K562 (cell line): Measurements from ENCODE around the gene CEBPA. TPM values are rescaled to one million over a fixed set of nuclear protein-coding genes. Genes with fewer than 3 reads are reported as not detected.

Experiments used
- ATAC-seq: fragments of 200-7000 bp; cut with Tn5 transposase; 3 replicates; pipeline ENCODE4 v1.9.1; 2020; ENCODE audit warnings: moderate library complexity
- BruUV-seq: library from RNA; stranded (reverse); fragments of 400-500 nt; replicated peaks from 2 replicates; lab custom pipeline; 2021; lab: Mats Ljungman, UMichigan
- CTCF ChIA-PET: fragments of 300-600 bp; formaldehyde crosslinking; extraction: SDS; loops from one replicate; lab custom pipeline; 2021; ENCODE audit warnings: low intra/inter-chr PET ratio; lab: Yijun Ruan, JAX
- POLR2A ChIA-PET: fragments of 300-600, 350-650 bp; sonication (Branson Sonifier 250); formaldehyde crosslinking; extraction: SDS; loops from one replicate; lab custom pipeline; 2021; ENCODE audit warnings: antibody characterized with exemption, inconsistent platforms; lab: Yijun Ruan, JAX
- DNase-seq, 4 experiments: peaks; one replicate each; pipeline versions ENCODE4 v3.0.0 to v3.0.0-alpha.2; 2011 to 2018; ENCODE audit warnings: low spot score in 3 of 4, mixed read lengths in 3 of 4; ENCODE audit errors: extremely low read depth in 1 of 4
- FAIRE-seq: peaks from 2 replicates; lab custom pipeline; 2011; peaks lifted over from hg19 to GRCh38; lab: Jason Lieb, UNC
- H2AFZ ChIP-seq: 2 replicates; pipeline ENCODE4 v1.6.0; 2011; ENCODE audit warnings: low read depth, low read length, control low read depth, inconsistent platforms
- H3K27ac ChIP-seq: fragments of 200-600 bp; 3 replicates; pipeline ENCODE4 v1.8.0; 2011; ENCODE audit warnings: low read depth, mild to moderate bottlenecking, control low read depth, inconsistent platforms, low read length, moderate library complexity, mixed read lengths; ENCODE audit errors: extremely low read depth
- H3K27me3 ChIP-seq, 2 experiments: fragments of 300-600 bp in 1 of 2; 2 replicates in 1 of 2; 3 replicates in 1 of 2; pipeline versions ENCODE4 v1.6.0 to v1.8.0; 2011; ENCODE audit warnings: inconsistent platforms in 2 of 2, low read length in 2 of 2, mild to moderate bottlenecking in 1 of 2, mixed read lengths in 1 of 2, moderate library complexity in 1 of 2; ENCODE audit not compliant: control insufficient read depth in 2 of 2, insufficient read depth in 2 of 2
- H3K36me3 ChIP-seq: fragments of 300-600 bp; 3 replicates; pipeline ENCODE4 v1.8.0; 2011; ENCODE audit warnings: mild to moderate bottlenecking, low read length, inconsistent platforms; ENCODE audit not compliant: control insufficient read depth, insufficient read depth
- H3K4me1 ChIP-seq, 2 experiments: fragments of 200-600 bp in 1 of 2; replicated peaks in 1 of 2; 2 replicates in 1 of 2; 3 replicates in 1 of 2; pipeline versions ENCODE4 v1.5.1 to v1.8.0; 2011; ENCODE audit warnings: inconsistent platforms in 2 of 2, low read length in 2 of 2, mild to moderate bottlenecking in 1 of 2, mixed read lengths in 1 of 2, moderate library complexity in 1 of 2; ENCODE audit not compliant: control insufficient read depth in 2 of 2, insufficient read depth in 2 of 2
- H3K4me2 ChIP-seq: 2 replicates; pipeline ENCODE4 v1.6.1; 2011; ENCODE audit warnings: low read length, control low read depth, inconsistent platforms, mixed read lengths; ENCODE audit not compliant: insufficient read depth
- H3K4me3 ChIP-seq: fragments of 200-600 bp; sonication (generic), shearing (Covaris generic); 2 replicates; pipeline ENCODE4 v1.5.1; 2016; ENCODE audit warnings: control low read depth, inconsistent platforms
- H3K79me2 ChIP-seq: fragments of 200-600 bp; 3 replicates; pipeline ENCODE4 v1.8.0; 2011; ENCODE audit warnings: low read length, inconsistent platforms; ENCODE audit not compliant: control insufficient read depth, insufficient read depth
- H3K9ac ChIP-seq, 2 experiments: 2 replicates each; pipeline versions ENCODE4 v1.6.0 to v1.6.1; 2011; ENCODE audit warnings: low read depth in 2 of 2, low read length in 2 of 2, control low read depth in 1 of 2, inconsistent platforms in 1 of 2, mild to moderate bottlenecking in 1 of 2, mixed read lengths in 1 of 2; ENCODE audit not compliant: insufficient read depth in 1 of 2
- H3K9me1 ChIP-seq: one replicate; pipeline ENCODE4 v1.6.0; 2011; ENCODE audit warnings: inconsistent platforms, mild to moderate bottlenecking, low read length, moderate library complexity; ENCODE audit not compliant: control insufficient read depth, insufficient read depth
- H3K9me3 ChIP-seq: replicated peaks from 2 replicates; pipeline ENCODE4 v1.5.1; 2011; ENCODE audit warnings: low read depth, low read length, inconsistent platforms; ENCODE audit not compliant: control insufficient read depth, insufficient read depth
- H4K20me1 ChIP-seq: replicated peaks from 2 replicates; pipeline ENCODE4 v1.6.1; 2011; ENCODE audit warnings: low read length, inconsistent platforms, mixed read lengths; ENCODE audit not compliant: control insufficient read depth, insufficient read depth
- KDM4B ChIP-seq, 2 experiments: fragments of 450-650 bp in 1 of 2; sonication (generic) in 1 of 2; IDR thresholded peaks; 2 replicates each; pipeline ENCODE4 v1.6.1; 2016 to 2017; ENCODE audit warnings: borderline replicate concordance in 2 of 2, antibody characterized with exemption in 1 of 2, low read depth in 1 of 2, mild to moderate bottlenecking in 1 of 2
- SRSF1 ChIP-seq: fragments of 200-400 bp; formaldehyde crosslinking; IDR thresholded peaks from 2 replicates; pipeline ENCODE4 v1.6.1; 2017; ENCODE audit warnings: mild to moderate bottlenecking, low read depth, low read length, moderate library complexity
- ZNF57 ChIP-seq: fragments of 450-650 bp; formaldehyde crosslinking; IDR thresholded peaks from 2 replicates; pipeline ENCODE4 v1.4.0; 2020; ENCODE audit warnings: mild to moderate bottlenecking, moderate library complexity
- WGBS: fragments of 100-300 bp; shearing (Covaris generic); methylation state at CpG from one replicate; pipeline ENCODE4 v1.1.6; 2016; ENCODE audit warnings: low coverage, mixed read lengths; ENCODE audit not compliant: insufficient coverage; ENCODE audit errors: missing lambda C conversion rate; 5-methylcytosine and 5-hydroxymethylcytosine counted together
- in situ Hi-C: fragments of 300-500 bp; cut with MboI; formaldehyde crosslinking; loops from 4 replicates; pipeline ENCODE4 v1.15.0; 2018; ENCODE audit warnings: inconsistent platforms, mixed read lengths
- intact Hi-C: fragments of 100-400 bp; cut with micrococcal nuclease; formaldehyde crosslinking; loops from 2 replicates; pipeline ENCODE4 v1.14.2; 2022
- polyA plus RNA-seq, 8 experiments: library from polyadenylated mRNA; depleted of rRNA in 4 of 8; stranded (reverse) in 5 of 8; unstranded in 3 of 8; fragments of >200 nt; fragmentation: Nextera tagmentation in 2 of 8; fragmentation: Illumina TruSeq in 1 of 8; extraction: Ambion mirVana in 2 of 8; extraction: Trizol in 1 of 8; gene quantifications; 2 replicates each; pipeline versions ENCODE4 v1.2.1 to v1.2.3, GENCODE V29; 2011 to 2014; ENCODE audit warnings: inconsistent platforms in 1 of 8, missing spikeins in 1 of 8
- total RNA-seq, 7 experiments: library from RNA; depleted of rRNA in 6 of 7; stranded (reverse); fragments of >200 nt in 6 of 7; fragmentation: Illumina TruSeq in 2 of 7; extraction: Trizol in 2 of 7; gene quantifications; 2 replicates each; pipeline versions ENCODE4 v1.2.1 to v1.2.3, GENCODE V29; 2011 to 2021; ENCODE audit warnings: low replicate concordance in 1 of 7
- TF ChIP-seq, protein P1 (sequence below): fragments of 250-450 bp; sonication (Bioruptor Pico); IDR thresholded peaks from 2 replicates; pipeline ENCODE4 v1.4.0; 2020; ENCODE audit warnings: mild to moderate bottlenecking

The CEBPA gene
- total and polyA plus RNA-seq, 9 of the 15 experiments (the other 6 are each of a cell fraction or from before 2014, with no cell fraction given), result 0.03 to 0.59 (median 0.15) TPM; not detected in 2

DNA sequence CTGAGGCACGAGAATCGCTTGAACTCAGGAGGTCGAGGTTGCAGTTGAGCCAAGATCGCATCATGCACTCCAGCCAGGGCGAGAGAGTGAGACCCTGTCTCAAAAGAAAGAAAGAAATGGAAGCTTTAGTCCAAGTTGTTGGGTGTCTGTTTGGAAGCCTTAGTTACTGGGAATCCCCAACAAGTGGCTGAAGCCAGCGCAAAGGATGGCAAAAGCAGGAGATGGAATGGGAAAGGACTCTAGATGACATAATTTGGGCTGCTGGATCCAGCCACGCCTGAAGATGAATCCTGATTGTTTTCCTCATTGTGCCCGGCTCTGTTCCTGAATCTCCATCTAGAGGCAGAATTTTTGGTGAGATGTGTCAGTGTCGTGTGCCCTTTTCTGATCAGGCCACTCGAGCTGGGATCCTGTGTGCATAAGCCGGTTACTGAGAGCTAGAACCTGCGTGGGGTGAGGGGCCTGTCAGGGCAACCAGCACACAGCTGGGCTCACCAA is 18.1 kb downstream of the CEBPA start:
- DNase-seq (no peak), FAIRE-seq (no peak)
- H3K9ac ChIP-seq, result no peak overlapping the region
- BruUV-seq, result no TSS peak
- TF ChIP-seq ZNF57 (CRISPR knock-in tag) (no peak), SRSF1 (no peak), KDM4B (IDR thresholded peaks at IDR 0.05; ENCODE audit: borderline replicate concordance in 2 of 2, low read depth in 1 of 2) (no peak)
- TF ChIP-seq, protein P1, sequence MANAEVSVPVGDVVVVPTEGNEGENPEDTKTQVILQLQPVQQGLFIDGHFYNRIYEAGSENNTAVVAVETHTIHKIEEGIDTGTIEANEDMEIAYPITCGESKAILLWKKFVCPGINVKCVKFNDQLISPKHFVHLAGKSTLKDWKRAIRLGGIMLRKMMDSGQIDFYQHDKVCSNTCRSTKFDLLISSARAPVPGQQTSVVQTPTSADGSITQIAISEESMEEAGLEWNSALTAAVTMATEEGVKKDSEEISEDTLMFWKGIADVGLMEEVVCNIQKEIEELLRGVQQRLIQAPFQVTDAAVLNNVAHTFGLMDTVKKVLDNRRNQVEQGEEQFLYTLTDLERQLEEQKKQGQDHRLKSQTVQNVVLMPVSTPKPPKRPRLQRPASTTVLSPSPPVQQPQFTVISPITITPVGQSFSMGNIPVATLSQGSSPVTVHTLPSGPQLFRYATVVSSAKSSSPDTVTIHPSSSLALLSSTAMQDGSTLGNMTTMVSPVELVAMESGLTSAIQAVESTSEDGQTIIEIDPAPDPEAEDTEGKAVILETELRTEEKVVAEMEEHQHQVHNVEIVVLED (CRISPR knock-in tag), result no peak
- TF ChIP-seq, all 486 proteins: peak for 0
- Histone ChIP-seq H3K4me2 (no peak overlapping the region), H4K20me1 (no peaks in the 10 kb centered on the region), H3K27me3 (peaks cover 25 to 56% of the 10 kb centered on the region in 2 experiments; a peak in 4 of 5 replicates), H3K4me1 (peaks cover 3 to 26% of the 10 kb centered on the region in 2 experiments; a peak in 3 of 5 replicates), H3K4me3 (no peak overlapping the region), H2AFZ (no peak overlapping the region), H3K9me1 (no peaks in the 10 kb centered on the region), H3K9me3 (no peaks in the 10 kb centered on the region), H3K36me3 (no peaks in the 10 kb centered on the region), H3K79me2 (no peaks in the 10 kb centered on the region), H3K27ac (no peak overlapping the region)
- ChIA-PET CTCF (no interaction called here), POLR2A (interaction anchor here (0.7 to 1.5 kb wide), 4 partner anchors 9 to 90 kb away, joined by 3 to 4 read pairs (median 4); partner anchors contain the start of gene CEBPG)
- 1% methylated on average over 12 of the region's 12 CpGs for WGBS
- in situ Hi-C loops, result no loop called here
- intact Hi-C loops, result no loop called here
- no peak for ATAC-seq
